ENCODE results near the gene MMP15.

MMP15 gene

DNA sequence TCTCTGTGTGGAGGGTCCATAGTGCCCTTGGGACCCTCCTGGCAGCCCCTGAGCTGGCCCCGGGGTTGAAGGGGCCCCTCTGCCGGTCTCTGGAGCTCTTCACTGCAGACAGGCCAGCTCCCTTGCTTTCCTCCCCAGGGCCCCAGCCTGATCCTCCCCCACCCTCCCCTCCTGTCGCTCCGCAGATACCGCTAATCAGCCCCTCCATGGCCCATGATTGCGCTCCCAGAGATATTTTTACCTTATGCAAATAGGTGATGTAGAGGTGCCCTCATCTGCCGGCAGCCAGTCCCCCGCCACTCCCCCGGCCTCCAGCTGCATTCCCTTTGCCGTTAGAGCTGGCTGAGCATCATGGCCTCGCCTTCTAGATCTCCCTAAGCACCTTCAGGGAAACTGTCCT is 9.2 kb downstream of the MMP15 start:
- no peak for DNase-seq (ENCODE audit: low read depth in 3 of 3, low spot score in 1 of 3)

DNA sequence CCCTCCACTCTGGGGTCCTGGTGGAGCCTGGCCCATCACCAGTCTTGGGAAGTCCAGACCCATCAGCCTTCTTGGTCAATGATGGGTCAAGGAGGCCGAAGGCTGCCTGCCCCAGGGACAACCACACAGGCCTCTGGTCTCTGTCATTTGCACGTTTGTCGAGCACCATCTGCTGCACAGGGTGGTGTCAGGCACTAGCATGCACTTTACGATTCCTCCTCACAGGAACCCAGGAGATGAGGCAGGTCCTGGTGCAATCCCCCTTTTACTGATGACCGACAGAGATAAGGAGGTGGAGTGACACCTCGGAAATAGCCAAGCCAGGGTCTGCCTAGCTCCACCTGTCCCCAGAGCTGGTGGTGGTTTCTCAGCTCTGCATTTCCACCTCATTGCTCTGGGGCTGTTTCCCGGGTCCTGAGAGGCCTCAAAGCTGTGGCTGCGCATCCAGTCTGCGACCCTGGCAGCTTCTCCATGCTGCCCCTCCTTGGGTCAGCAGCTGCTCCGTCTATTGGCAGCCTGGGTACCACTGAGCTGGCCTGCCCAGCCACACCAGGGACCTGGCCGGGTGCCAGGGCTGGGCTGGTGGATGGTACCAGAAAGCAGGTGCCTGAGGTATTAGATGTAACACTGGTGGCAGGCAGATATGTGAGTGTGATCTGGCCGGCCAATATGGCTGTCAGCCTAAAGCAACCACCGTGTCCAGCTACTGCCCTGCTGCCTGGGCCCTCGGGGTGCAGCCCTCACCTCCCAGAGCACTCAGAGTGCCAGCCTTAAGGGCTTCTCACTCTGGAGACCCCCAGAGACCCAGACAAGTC is 10.0 kb downstream of the MMP15 start:
- no peak for DNase-seq (ENCODE audit: low read depth in 3 of 3, low spot score in 1 of 3)

DNA sequence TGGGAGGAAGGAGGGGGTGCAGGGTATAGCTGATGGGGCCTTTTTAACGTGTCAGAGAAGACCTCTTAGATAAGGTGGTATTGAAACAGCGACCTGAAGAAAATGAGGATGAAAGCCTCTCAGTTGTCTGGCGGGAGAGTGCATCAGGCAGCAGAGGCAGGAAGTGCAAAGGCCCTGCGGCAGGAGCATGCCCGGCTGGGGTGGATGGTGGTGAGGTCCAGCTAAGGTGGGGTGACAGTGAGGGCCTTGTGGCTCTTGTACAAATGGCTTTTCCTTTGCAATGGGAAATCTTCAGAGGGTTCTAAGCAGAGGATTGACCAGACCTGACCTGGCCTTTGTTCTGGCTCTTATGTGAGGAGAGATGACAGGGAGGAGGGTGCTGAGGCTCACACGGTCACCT is 11.4 kb downstream of the MMP15 start:
- DNase-seq (ENCODE audit: low read depth in 3 of 3, low spot score in 1 of 3), result no peak

DNA sequence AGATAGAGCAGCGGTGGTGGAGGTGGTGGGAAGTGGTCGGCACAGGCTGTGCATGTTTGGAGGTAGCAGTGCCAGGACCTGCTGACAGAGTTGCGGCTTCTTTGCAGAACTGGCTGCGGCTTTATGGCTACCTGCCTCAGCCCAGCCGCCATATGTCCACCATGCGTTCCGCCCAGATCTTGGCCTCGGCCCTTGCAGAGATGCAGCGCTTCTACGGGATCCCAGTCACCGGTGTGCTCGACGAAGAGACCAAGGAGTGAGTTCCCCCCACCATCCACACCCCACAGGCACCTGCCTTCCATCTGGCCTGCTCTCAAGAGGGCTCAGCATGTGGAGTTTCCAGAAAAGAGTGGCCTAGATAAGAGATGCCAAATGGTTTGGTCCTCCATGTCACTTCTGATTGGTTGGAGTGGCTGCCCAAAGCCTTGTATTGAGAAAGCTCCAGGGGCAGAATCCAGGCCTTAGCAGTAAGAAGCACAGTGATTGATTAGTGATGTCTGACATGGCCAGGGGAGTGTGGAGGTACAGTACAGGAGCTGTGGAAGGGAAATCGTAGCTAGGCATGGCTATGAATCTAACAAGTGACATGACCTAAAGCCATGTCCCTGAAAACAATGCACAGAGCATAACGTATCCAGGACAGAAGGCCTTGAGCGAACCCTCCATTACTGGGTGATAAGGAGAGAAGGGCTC is 12.0 kb downstream of the MMP15 start:
- DNase-seq (ENCODE audit: low read depth in 3 of 3, low spot score in 1 of 3), result no peak

DNA sequence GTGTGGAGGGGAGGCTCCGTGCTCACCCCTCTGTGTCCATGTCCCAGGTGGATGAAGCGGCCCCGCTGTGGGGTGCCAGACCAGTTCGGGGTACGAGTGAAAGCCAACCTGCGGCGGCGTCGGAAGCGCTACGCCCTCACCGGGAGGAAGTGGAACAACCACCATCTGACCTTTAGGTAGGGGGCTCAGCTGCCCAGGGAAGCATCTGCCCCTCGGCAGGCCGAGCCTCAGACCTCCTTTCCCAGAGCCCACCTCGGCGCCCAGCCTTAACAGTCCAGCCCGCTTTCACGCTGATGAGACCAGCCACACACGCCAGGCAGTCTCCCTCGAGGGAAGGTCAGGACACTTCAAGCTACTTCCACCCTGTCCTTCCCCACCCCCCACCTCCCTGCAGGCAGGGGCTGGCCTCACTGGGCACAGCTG is 12.7 kb downstream of the MMP15 start:
- no peak for DNase-seq (ENCODE audit: low read depth in 3 of 3, low spot score in 1 of 3)

DNA sequence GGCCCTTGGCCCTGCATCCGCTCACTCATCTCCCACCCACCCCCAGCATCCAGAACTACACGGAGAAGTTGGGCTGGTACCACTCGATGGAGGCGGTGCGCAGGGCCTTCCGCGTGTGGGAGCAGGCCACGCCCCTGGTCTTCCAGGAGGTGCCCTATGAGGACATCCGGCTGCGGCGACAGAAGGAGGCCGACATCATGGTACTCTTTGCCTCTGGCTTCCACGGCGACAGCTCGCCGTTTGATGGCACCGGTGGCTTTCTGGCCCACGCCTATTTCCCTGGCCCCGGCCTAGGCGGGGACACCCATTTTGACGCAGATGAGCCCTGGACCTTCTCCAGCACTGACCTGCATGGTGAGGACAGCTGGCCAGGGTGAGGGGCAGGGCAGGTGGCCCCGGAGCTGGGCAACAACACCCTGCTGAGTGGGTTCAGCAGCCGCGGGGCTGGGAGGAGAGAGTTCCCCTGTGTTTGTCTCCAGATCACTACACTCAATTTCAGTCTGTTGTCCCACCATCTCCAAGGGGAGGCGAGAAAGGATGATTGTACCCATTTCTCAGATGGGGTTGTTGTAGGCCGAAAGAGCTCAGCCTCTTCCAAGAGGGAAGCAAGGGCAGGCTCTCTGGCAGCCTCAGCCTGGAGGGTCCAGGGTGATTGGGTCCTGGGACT is 14.4 kb downstream of the MMP15 start:
- DNase-seq (ENCODE audit: low read depth in 3 of 3, low spot score in 1 of 3), result no peak

DNA sequence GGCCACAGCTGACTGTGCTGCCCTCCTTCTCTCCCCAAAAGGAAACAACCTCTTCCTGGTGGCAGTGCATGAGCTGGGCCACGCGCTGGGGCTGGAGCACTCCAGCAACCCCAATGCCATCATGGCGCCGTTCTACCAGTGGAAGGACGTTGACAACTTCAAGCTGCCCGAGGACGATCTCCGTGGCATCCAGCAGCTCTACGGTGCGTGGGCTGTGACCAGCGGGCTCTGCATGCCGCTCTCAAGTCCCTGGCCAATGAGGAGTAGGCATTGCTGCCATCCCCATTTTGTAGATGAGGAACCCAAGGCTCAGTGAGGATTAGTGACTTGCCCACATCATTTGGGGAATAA is 14.9 kb downstream of the MMP15 start:
- DNase-seq (ENCODE audit: low read depth in 3 of 3, low spot score in 1 of 3), result no peak

DNA sequence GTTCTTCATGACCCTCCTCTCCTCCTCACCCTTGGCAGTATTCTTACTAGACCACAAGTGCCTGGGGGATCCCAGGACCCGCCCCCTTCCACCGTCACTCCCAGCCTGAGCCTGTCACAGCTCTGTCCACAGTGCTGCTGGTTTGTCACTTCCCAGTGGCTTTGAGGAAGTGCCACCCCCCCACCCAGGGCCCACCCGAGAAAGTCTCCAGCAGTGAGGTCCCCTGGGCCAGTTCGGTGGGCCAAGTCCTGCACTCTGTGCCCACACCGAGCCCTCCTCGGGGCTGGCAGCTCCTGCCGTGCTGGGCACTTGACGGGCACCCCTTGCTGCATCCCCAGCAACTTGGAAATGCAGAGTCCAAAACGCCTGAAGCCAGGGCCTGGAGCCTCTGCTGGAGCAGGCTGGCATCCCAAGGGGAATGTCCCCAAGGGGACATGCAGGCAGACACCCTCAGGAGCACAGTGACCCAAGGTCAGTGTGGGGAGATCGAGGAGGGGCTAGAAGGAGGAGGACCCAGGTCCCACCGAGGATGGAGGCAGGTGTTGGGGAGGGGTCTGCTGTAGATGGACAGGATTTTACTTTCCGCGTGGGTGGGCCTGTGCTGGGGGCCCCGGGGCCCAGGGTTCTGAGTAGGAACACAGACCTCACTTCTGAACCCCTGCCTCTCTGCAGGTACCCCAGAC is 15.5 kb downstream of the MMP15 start:
- no peak for DNase-seq (ENCODE audit: low read depth in 3 of 3, low spot score in 1 of 3)

DNA sequence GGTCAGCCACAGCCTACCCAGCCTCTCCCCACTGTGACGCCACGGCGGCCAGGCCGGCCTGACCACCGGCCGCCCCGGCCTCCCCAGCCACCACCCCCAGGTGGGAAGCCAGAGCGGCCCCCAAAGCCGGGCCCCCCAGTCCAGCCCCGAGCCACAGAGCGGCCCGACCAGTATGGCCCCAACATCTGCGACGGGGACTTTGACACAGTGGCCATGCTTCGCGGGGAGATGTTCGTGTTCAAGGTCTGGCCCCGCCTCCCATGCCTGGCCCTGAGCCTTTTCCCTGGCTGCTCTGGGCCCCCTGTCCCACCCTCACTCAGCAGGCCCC is 16.0 kb downstream of the MMP15 start:
- no peak for DNase-seq (ENCODE audit: low read depth in 3 of 3, low spot score in 1 of 3)

DNA sequence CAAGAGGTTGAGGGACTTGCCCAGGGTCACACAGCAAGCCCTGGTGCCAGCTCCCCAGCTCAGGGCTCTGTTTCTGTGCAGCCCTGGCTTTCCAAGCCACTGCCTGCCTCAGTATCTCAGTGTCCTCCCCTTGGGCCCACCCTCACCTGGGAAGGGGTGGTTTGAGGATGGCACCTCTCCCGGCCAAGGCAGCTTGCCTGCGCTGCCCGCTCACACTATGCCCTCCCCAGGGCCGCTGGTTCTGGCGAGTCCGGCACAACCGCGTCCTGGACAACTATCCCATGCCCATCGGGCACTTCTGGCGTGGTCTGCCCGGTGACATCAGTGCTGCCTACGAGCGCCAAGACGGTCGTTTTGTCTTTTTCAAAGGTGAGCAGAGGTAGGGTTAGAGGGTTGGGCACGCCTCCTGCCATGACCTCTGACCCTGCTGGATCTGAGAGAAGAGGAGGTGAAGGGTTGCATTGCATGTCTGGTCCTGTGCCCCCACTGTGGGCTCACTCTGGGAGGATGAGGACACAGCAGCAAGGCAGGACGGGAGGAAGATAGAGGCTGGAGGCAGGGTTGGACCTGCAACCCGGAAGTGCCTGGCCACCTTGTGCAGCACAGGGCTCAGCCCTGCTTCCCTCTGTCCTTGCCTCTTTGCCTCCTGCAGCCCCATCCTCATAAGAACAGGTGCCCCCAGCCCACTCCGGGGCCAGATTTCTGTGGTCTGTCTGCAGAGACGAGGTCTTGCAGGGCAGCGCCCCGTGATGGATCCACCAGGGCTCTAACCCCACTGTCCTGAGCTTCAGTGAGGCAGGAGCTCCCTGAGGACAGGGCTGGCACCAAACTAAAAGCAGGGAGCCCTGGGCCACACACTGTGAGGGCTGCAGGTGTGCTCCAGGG is 16.7 kb downstream of the MMP15 start:
- no peak for DNase-seq (ENCODE audit: low read depth in 3 of 3, low spot score in 1 of 3)

DNA sequence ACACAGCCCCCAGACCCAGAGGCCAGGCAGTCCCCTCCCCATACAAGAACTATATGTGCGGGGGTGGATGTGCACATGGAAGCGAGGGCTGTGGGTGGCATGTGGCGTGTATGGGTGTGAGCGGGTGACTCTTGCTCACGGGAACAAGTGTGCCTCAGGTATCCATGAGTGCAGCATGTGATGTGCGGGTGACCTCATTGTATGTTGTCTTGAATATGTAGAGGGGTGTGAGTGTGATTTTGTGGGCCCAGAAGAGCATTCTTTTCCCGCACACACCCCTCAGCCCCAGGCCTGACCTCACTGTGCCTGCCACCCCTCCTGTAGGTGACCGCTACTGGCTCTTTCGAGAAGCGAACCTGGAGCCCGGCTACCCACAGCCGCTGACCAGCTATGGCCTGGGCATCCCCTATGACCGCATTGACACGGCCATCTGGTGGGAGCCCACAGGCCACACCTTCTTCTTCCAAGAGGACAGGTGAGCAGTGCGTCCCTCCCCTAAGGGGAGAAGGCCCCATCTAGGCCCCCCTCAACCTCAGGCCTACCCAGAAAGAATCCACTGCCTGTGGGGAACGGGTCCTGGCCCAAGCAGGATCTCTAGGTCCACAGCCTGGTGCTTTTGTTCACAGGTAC is 17.4 kb downstream of the MMP15 start:
- DNase-seq (ENCODE audit: low read depth in 3 of 3, low spot score in 1 of 3), result no peak

DNA sequence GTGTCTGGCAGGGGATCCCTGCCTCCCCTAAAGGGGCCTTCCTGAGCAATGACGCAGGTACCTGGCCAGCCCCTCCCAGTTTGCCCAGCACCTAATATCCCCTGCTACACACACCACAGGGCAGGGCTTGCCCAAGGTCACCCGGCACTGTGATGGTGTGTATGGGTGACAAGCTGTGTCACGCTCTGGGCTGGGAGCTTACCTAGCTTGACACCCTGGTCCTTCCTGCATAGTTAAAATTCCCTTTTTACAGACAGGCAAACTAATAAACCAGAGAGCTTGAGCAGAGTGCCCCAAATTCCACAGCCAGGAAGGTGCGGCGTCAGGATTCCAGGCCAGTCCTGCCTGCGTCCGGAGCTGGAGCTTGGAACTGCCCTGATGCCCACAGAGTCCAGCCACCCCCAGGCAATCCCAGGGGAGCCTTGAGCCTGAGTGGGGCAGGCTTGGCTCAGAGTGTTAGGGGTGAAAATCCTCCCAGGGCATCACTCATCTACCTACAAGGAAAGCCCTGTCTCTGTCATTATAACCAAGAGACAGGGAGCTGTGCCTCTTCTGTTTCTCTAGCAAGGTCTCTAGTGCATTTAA is 18.1 kb downstream of the MMP15 start:
- DNase-seq (ENCODE audit: low read depth in 3 of 3, low spot score in 1 of 3), result no peak

DNA sequence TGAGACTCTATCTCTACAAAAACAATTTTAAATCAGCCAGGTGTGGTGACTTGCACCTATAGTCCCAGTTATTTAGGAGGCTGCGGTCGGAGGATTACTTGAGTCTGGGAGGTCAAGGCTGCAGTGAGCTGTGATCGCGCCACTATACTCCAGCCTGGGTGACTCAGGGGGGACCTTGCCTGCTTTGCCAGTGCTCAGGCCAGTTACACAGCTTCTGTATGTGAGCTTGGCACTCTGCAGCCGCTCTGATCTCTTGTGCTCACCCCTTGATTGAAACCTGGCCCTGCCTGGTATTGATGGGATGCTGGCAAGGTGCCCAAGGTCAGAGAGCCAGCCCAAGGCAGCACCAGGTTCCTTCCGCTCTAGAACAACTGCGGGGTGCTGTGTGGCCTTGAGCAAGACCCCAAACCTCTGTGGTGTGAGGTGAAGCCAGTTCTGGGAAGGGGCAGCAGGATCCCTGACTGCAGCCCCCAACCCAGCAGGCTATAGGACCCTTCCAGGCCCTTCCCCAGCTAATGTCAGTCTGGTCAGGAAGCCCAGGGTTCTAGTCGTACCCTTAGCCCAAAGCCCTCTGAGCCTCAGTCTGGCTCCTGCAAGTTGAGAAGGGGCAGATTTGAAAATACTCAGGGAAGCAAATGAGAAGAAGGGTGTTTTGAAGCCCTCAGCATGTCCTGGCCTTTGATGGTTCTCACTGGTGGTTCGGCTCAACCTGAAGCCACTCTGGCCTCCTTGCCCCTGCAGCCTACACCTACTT is 18.9 kb downstream of the MMP15 start:
- DNase-seq (ENCODE audit: low read depth in 3 of 3, low spot score in 1 of 3), result no peak

DNA sequence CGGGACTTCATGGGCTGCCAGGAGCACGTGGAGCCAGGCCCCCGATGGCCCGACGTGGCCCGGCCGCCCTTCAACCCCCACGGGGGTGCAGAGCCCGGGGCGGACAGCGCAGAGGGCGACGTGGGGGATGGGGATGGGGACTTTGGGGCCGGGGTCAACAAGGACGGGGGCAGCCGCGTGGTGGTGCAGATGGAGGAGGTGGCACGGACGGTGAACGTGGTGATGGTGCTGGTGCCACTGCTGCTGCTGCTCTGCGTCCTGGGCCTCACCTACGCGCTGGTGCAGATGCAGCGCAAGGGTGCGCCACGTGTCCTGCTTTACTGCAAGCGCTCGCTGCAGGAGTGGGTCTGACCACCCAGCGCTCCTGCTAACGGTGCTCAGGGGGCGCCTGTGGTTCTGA is 19.5 kb downstream of the MMP15 start:
- DNase-seq (ENCODE audit: low read depth in 3 of 3, low spot score in 1 of 3), result no peak

DNA sequence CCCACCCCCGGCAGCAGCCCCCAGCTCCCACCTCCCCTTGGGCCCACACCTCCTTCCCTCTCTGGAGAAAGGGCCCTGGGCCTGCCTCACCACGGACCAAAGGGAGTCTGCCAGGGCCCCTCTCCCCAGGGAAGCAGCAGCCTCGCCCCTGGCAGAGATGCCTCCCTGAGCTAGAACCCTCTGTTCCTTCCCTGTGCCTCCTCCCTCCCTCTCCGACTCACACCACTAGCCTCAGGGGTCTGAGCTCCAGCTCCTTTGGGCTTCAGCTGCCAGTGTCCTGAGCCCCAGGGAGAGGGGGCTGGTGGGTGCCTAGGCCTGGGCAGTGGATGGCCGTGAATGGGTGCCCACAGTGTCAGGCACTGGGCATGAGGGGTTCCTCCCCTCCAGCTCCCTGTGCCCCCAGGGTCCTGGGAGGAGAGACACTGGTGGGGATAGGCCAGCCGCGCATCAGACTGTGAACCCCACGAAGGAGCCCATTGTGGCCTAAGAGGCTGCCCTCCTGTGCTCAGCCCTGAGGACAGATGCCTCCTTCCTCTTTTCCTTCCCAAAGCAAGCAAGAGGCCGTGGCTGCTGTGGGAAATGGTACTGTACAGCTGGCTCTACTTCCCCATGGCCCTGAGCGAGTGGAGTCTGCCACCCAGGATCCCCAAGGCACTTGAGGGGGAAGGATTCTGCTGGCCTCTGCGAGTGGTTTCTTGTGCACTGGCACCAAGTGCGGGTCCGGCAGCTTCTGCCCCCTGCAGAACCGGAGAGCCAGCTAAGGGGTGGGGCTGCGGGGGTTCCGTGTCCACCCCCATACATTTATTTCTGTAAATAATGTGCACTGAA is 20.7 kb downstream of the MMP15 start:
- DNase-seq (ENCODE audit: low read depth in 3 of 3, low spot score in 1 of 3), result no peak

DNA sequence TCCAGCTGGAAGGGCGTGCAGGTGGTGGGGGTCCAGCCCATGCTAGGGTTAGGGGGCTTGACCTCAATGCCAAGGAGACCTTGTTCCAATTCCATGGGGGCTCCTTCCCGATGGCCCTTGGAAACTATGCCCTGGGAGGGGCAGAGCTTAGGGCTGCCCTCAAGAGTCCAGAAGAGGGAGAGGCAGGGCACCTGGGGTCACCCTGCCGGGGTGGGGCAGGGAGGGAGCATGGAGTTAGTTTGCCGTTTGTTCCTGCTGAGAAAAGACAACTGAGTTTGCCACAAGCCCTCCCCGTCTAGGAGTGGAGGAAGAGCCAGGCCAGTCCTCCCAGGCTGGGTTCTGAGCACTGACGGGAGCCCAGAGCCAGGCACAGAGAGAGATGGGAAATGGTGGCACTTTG is 21.4 kb downstream of the MMP15 start:
- DNase-seq (ENCODE audit: low read depth in 3 of 3, low spot score in 1 of 3), result no peak

DNA sequence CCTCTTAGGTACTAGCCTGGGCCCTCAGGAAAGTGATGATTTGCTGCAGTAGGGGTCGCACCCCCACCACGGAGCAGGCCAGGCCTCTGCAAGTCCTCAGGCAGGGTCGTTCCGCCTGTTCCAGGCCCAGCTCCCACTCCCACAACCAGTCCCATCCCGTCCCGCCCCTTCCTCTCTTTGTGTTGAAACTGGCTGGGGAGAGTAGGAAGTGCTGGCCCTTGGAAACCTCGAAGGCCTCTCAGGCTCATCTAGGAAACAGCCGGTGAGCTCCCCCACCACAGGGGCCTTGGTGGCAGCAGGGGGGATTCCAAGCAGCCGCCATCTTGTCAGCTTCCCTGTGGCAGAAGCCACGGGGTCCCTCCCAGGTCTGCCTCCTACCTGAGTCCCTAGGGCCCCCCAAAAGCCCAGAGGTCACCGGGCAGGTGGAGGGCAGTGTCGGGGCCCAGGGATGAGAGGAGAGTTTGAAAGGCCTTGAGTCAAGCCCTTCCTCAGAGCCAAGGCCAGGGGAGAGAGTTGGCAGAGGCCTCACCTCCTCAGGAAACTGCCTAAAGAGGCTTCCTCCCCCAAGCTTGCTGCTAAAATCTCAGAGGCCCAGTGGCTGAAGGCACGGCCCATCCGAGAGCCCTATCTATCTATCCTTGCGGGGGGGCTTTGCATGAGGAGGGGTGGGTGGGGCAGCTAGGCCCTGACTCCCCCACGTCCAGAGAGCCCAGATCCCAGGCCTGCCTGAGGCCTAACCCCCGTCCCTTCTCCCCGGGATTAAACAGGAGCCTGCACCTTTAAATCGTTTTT is 22.2 kb downstream of the MMP15 start:
- DNase-seq (ENCODE audit: low read depth in 3 of 3, low spot score in 1 of 3), result no peak
